BLaER1 (cell line): ENCODE results near the gene UBAC1.

Experiments used
- H3K27ac ChIP-seq: shearing (Covaris generic); formaldehyde crosslinking; 2 replicates; pipeline ENCODE4 v1.8.1; 2022
- H3K27me3 ChIP-seq: shearing (Covaris generic); formaldehyde crosslinking; 2 replicates; pipeline ENCODE4 v1.8.1; 2022
- H3K36me3 ChIP-seq: shearing (Covaris generic); formaldehyde crosslinking; 2 replicates; pipeline ENCODE4 v1.8.1; 2022
- H3K4me1 ChIP-seq: shearing (Covaris generic); formaldehyde crosslinking; 2 replicates; pipeline ENCODE4 v1.8.1; 2022
- H3K4me2 ChIP-seq: shearing (Covaris generic); formaldehyde crosslinking; 2 replicates; pipeline ENCODE4 v1.8.1; 2022
- H3K4me3 ChIP-seq: shearing (Covaris generic); formaldehyde crosslinking; 2 replicates; pipeline ENCODE4 v1.8.1; 2022
- H3K9ac ChIP-seq: shearing (Covaris generic); formaldehyde crosslinking; 2 replicates; pipeline ENCODE4 v1.8.1; 2022
- H3K9me3 ChIP-seq: shearing (Covaris generic); formaldehyde crosslinking; 2 replicates; pipeline ENCODE4 v1.8.1; 2022
- H4K20me1 ChIP-seq: shearing (Covaris generic); formaldehyde crosslinking; 2 replicates; pipeline ENCODE4 v1.8.1; 2022
- Cebpa-rat ChIP-seq: shearing (Covaris generic); IDR thresholded peaks from 2 replicates; pipeline ENCODE4 v1.8.1; 2022

Gene UBAC1

DNA sequence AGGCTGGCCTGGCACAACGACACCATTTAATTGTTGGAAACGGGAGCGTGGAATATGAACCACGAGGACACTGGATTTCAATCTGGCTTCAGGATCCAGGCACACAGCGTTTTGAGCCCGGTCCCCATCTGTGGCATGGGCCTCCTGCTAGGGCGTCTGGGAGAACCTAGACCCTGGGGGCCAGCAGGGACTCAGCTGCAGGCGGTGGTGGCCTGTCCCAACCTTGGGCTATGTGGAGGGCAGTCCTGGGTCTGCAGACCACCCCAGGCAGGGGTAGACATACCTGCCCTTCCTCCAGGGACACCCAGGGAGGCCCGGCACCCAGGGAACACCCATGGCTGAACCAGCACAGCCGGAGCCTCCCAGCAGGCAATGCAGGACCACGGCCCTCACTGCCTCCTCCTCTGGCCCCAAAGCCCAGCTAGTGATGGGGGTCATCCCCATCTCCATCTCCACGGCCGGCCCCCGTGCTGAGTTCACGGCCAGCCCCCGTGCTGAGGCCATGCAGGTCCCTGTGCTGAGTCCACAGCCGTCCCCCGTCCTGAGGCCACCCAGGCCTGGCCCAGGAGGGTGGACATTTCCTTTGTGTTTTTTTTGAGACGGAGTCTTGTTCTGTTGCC, 18.5 kb upstream of the UBAC1 start:
- Histone ChIP-seq H3K9me3 (no peaks in the 10 kb centered on the region), H3K9ac (peak overlapping the region; percentile 48; the same call in 1 of the 2 replicates), H3K36me3 (no peaks in the 10 kb centered on the region), H3K4me3 (peak overlapping the region; percentile 19; the same call in 1 of the 2 replicates), H4K20me1 (no peaks in the 10 kb centered on the region), H3K4me1 (peaks cover 77% of the 10 kb centered on the region), H3K4me2 (peak overlapping the region; percentile 96), H3K27me3 (no peaks in the 10 kb centered on the region), H3K27ac (peak overlapping the region; percentile 80)
- no peak for TF ChIP-seq Cebpa-rat

- peak overlapping the region; percentile 57; the same call in 1 of the 2 replicates for H3K9ac ChIP-seq
- H3K27me3 ChIP-seq: no peaks in the 10 kb centered on the region
- peak overlapping the region; percentile 52 for H3K4me3 ChIP-seq
- no peaks in the 10 kb centered on the region for H3K9me3 ChIP-seq
- H3K36me3 ChIP-seq: no peaks in the 10 kb centered on the region
- H3K27ac ChIP-seq: peak overlapping the region; percentile 80
- no peak for TF ChIP-seq Cebpa-rat
- H4K20me1 ChIP-seq: no peaks in the 10 kb centered on the region
- H3K4me1 ChIP-seq: peaks cover 77% of the 10 kb centered on the region
- H3K4me2 ChIP-seq: peak overlapping the region; percentile 96
These were observed 17.7 kb upstream of the UBAC1 start for GRCh38 chr9:135978642-135979546.

GRCh38 chr9:135976944-135977343, 15.8 kb upstream of the UBAC1 start:
- Histone ChIP-seq H4K20me1 (no peaks in the 10 kb centered on the region), H3K9ac (no peak overlapping the region), H3K9me3 (no peaks in the 10 kb centered on the region), H3K27ac (no peak overlapping the region), H3K4me3 (no peak overlapping the region), H3K4me1 (peaks cover 75% of the 10 kb centered on the region), H3K4me2 (peak overlapping the region; percentile 57), H3K36me3 (no peaks in the 10 kb centered on the region), H3K27me3 (no peaks in the 10 kb centered on the region)
- no peak for TF ChIP-seq Cebpa-rat

DNA sequence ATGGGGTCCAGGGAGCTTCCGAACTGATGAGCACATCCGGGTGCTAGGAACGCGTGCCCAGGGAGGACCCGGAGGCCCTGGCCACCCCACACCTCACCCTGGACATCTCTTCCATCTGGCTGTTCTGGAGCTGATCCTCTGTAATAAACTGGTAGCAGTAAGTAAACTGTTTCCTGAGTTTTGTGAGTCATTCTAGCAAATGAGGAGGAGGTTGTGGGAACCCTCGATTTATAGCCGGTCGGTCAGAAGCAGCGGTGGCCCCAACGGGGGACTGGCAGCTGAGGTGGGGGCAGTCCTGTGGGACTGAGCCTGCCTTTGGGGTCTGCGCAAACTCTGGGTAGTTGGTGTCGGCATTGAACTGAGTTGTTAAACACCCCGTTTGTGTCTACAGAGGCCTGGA, 15.4 kb upstream of the UBAC1 start:
- Histone ChIP-seq H3K9ac (no peak overlapping the region), H3K36me3 (no peaks in the 10 kb centered on the region), H3K4me1 (peaks cover 75% of the 10 kb centered on the region), H3K27ac (no peak overlapping the region), H3K4me3 (no peak overlapping the region), H3K9me3 (no peaks in the 10 kb centered on the region), H3K27me3 (no peaks in the 10 kb centered on the region), H4K20me1 (no peaks in the 10 kb centered on the region), H3K4me2 (peak overlapping the region; percentile 57)
- no peak for TF ChIP-seq Cebpa-rat

- no peaks in the 10 kb centered on the region for H3K9me3 ChIP-seq
- H3K4me3 ChIP-seq: no peak overlapping the region
- TF ChIP-seq Cebpa-rat: no peak
- H3K4me2 ChIP-seq: no peak overlapping the region
- H3K27me3 ChIP-seq: no peaks in the 10 kb centered on the region
- no peaks in the 10 kb centered on the region for H4K20me1 ChIP-seq
- H3K4me1 ChIP-seq: peaks cover 69% of the 10 kb centered on the region
- H3K27ac ChIP-seq: no peak overlapping the region
- no peak overlapping the region for H3K9ac ChIP-seq
- no peaks in the 10 kb centered on the region for H3K36me3 ChIP-seq
These were observed 14.7 kb upstream of the UBAC1 start for GRCh38 chr9:135975834-135976233.

- H3K9ac ChIP-seq: no peak overlapping the region
- no peak overlapping the region for H3K4me3 ChIP-seq
- 0 out of 2 replicates have a peak overlapping the region, but pooled peaks have one; percentile 8 for H3K27ac ChIP-seq
- no peaks in the 10 kb centered on the region for H3K36me3 ChIP-seq
- no peaks in the 10 kb centered on the region for H3K27me3 ChIP-seq
- no peaks in the 10 kb centered on the region for H4K20me1 ChIP-seq
- peaks cover 60% of the 10 kb centered on the region for H3K4me1 ChIP-seq
- H3K9me3 ChIP-seq: no peaks in the 10 kb centered on the region
- peak overlapping the region; percentile 67 for H3K4me2 ChIP-seq
- no peak for TF ChIP-seq Cebpa-rat
These were observed 13.0 kb upstream of the UBAC1 start for GRCh38 chr9:135974220-135974573.

- no peak overlapping the region for H3K9ac ChIP-seq
These were observed 12.4 kb upstream of the UBAC1 start for GRCh38 chr9:135973277-135974219.

GRCh38 chr9:135971892-135972291, 10.7 kb upstream of the UBAC1 start:
- H3K9ac ChIP-seq: no peak overlapping the region
- peaks cover 68% of the 10 kb centered on the region for H3K4me1 ChIP-seq
- no peak overlapping the region for H3K4me3 ChIP-seq
- no peak for TF ChIP-seq Cebpa-rat
- no peaks in the 10 kb centered on the region for H3K27me3 ChIP-seq
- no peak overlapping the region for H3K4me2 ChIP-seq
- H3K36me3 ChIP-seq: no peaks in the 10 kb centered on the region
- no peaks in the 10 kb centered on the region for H3K9me3 ChIP-seq
- no peak overlapping the region for H3K27ac ChIP-seq
- H4K20me1 ChIP-seq: no peaks in the 10 kb centered on the region

More at GRCh38 chr9:135973277-135974219, 12.4 kb upstream of the UBAC1 start:
- no peaks in the 10 kb centered on the region for H3K27me3 ChIP-seq
- peak overlapping the region; percentile 67 for H3K4me2 ChIP-seq
- H3K27ac ChIP-seq: 0 out of 2 replicates have a peak overlapping the region, but pooled peaks have one; percentile 8
- TF ChIP-seq Cebpa-rat: no peak
- no peaks in the 10 kb centered on the region for H4K20me1 ChIP-seq
- peaks cover 60% of the 10 kb centered on the region for H3K4me1 ChIP-seq
- H3K9me3 ChIP-seq: no peaks in the 10 kb centered on the region
- no peaks in the 10 kb centered on the region for H3K36me3 ChIP-seq
- H3K4me3 ChIP-seq: no peak overlapping the region

GRCh38 chr9:135971111-135971766, 10.1 kb upstream of the UBAC1 start:
- Histone ChIP-seq H3K9me3 (no peaks in the 10 kb centered on the region), H3K36me3 (no peaks in the 10 kb centered on the region), H3K4me3 (no peak overlapping the region), H3K4me2 (no peak overlapping the region), H3K27me3 (no peaks in the 10 kb centered on the region), H3K4me1 (peaks cover 67% of the 10 kb centered on the region), H3K27ac (no peak overlapping the region), H3K9ac (no peak overlapping the region), H4K20me1 (no peaks in the 10 kb centered on the region)
- no peak for TF ChIP-seq Cebpa-rat
